Endometrium (tissue), 2 donors: ENCODE results near the gene ACVR2B.

Experiments used
- FAIRE-seq: peaks from 2 replicates; lab custom pipeline; 2012; peaks lifted over from hg19 to GRCh38; lab: Jason Lieb, UNC
- donor health status: control.
- donor health status: control.

Gene ACVR2B

GRCh38 chr3:38488949-38489348 is 35.3 kb downstream of the ACVR2B start:
- FAIRE-seq: no peak

GRCh38 chr3:38489766-38490165 is 36.1 kb downstream of the ACVR2B start:
- no peak for FAIRE-seq

GRCh38 chr3:38490281-38491030 is 36.8 kb downstream of the ACVR2B start:
- no peak for FAIRE-seq

- FAIRE-seq: no peak
Observed at GRCh38 chr3:38491215-38491614, 37.5 kb downstream of the ACVR2B start.

- no peak for FAIRE-seq
Observed at GRCh38 chr3:38493031-38493430, 39.3 kb downstream of the ACVR2B start.

GRCh38 chr3:38496131-38496910 is 42.6 kb downstream of the ACVR2B start, which contains the start of gene EXOG:
Gene EXOG, plus strand, starts transcription at chr3:38496340. Its CDS starts 28 bp downstream, at chr3:38496368.
- FAIRE-seq: no peak

GRCh38 chr3:38497031-38497430 is 43.3 kb downstream of the ACVR2B start:
- no peak for FAIRE-seq

- FAIRE-seq: no peak
Observed at GRCh38 chr3:38500688-38501417, 47.2 kb downstream of the ACVR2B start.

- FAIRE-seq: no peak
Observed at GRCh38 chr3:38507120-38507519, 53.4 kb downstream of the ACVR2B start.

GRCh38 chr3:38509732-38510131 is 56.0 kb downstream of the ACVR2B start:
- no peak for FAIRE-seq

- FAIRE-seq: no peak
Observed at GRCh38 chr3:38510631-38511030, 56.9 kb downstream of the ACVR2B start.

- FAIRE-seq: no peak
Observed at GRCh38 chr3:38511546-38511945, 57.9 kb downstream of the ACVR2B start.

- FAIRE-seq: no peak
Observed at GRCh38 chr3:38515367-38515766, 61.7 kb downstream of the ACVR2B start.

GRCh38 chr3:38516669-38517068 is 63.0 kb downstream of the ACVR2B start:
- no peak for FAIRE-seq

GRCh38 chr3:38519000-38519399 is 65.3 kb downstream of the ACVR2B start:
- FAIRE-seq: no peak

GRCh38 chr3:38519651-38520050 is 66.0 kb downstream of the ACVR2B start:
- FAIRE-seq: no peak

- FAIRE-seq: peak; percentile 50
Observed at GRCh38 chr3:38521391-38521987, 67.8 kb downstream of the ACVR2B start.

- no peak for FAIRE-seq
Observed at GRCh38 chr3:38522002-38522401, 68.3 kb downstream of the ACVR2B start.

- no peak for FAIRE-seq
Observed at GRCh38 chr3:38524141-38524739, 70.5 kb downstream of the ACVR2B start.

- FAIRE-seq: no peak
Observed at GRCh38 chr3:38526792-38527191, 73.1 kb downstream of the ACVR2B start.

- FAIRE-seq: no peak
Observed at GRCh38 chr3:38528457-38528856, 74.8 kb downstream of the ACVR2B start.

GRCh38 chr3:38532529-38532928 is 78.8 kb downstream of the ACVR2B start:
- no peak for FAIRE-seq
